ENCODE measurements around the gene TEX28.
"Not testable (repeated sequence)": the region's sequence is repeated elsewhere in the genome, so short reads cannot be mapped to it uniquely, and the experiment has no call there.

TEX28 gene

DNA sequence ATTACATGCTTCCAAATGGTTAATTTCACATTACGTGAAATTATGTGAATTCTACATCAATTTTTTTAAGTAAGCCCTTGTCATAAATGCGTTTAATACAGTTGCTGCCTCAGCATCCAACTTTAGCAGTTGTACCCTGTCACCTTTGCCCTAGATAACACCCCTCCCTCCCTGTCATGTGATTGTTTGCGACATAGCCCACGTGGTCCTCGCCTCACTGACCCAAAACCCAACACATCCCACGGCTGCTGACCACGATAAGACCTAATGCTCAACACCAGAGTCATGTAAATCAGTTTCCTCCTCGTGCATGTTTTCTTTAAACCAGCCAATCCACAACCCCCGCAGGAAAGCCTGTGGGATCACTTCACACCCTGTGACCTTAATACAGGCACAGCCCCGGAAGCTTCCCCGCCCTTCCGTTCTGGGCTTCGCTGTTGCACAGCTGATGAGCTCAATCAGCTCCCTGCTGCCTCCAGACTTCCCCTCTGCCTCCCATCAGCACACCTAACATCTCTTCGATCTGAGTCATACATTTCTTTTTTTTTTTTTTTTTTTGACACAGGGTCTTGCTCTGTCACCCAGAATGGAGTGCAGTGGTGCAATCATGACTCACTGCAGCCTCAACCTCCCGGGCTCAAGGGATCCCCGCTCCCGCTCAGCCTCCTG is 47.4 kb downstream of the TEX28 start:
- not testable (repeated sequence) for DNase-seq (ENCODE audit: low read depth in 2 of 2)

DNA sequence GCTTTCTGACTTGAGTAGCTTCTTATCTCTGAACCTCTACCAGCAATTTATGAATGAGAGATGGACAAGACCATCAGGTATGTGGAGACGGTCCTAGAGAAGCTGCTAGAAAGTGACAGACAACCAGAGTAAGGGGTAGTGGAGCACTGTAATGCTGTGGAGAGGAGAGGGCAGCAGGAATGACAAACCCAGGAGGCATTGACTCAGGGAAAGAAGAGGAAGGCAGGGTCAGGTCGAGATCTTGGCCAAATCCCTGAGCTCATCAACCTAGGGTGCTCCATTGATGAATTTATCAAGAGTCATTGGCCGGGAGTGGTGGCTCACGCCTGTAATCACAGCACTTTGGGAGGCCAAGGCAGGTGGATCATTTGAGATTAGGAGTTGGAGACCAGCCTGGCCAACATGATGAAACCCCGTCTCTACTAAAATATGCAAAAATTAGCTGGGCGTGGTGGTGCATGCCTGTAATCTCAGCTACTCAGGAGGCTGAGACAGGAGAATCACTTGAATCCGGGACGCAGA is 54.9 kb downstream of the TEX28 start:
- DNase-seq (ENCODE audit: low read depth in 2 of 2), result not testable (repeated sequence)

DNA sequence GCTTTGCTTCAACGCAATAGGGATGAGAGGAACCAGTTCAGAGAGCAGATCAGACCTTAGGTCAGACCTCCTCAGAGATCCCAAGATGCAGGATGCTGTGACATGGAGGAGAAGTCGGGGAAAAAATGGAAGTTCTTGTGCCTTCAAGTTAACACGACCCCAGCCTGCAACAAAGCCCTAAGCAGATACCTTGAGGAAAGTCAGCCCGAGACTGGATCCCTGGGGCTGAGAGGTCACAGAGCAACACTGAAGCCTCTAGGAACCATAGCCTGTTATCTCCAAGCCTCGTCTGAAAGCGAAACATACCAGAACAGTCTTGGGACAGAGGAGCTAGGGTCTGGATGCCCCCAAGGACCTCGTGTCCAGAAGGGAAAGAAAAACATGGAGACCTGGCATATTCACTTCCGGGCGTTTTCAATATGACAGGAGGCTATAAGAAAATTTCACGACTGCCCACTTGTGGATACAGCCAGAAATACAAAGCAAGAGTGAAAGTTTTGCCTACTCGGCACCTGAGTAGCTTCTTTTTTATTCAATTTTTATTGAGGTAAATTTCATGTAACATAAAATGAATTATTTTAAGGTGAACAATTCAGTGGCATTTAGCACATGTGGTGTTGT is 55.9 kb downstream of the TEX28 start:
- not testable (repeated sequence) for DNase-seq (ENCODE audit: low read depth in 2 of 2)

DNA sequence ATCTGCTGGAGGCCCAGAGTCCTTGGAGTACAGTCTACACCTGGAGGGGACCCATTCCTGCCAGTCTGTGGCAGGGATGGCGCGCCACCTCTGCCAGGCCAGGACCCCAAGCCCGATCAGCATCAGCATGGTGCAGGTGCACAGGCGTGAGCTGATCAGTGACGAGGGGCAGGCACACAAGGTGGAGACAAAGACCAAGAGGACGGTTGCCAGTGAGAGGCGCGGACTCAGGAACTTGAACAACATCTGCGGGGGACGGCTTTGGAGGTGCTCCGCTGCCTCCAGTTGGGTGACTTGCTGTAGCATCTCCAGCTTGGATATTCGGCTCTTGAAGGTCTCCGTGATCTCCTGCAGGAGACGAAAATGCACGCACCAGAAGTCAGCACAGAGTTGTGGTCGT is 61.3 kb downstream of the TEX28 start:
- DNase-seq (ENCODE audit: low read depth in 2 of 2), result not testable (repeated sequence)

DNA sequence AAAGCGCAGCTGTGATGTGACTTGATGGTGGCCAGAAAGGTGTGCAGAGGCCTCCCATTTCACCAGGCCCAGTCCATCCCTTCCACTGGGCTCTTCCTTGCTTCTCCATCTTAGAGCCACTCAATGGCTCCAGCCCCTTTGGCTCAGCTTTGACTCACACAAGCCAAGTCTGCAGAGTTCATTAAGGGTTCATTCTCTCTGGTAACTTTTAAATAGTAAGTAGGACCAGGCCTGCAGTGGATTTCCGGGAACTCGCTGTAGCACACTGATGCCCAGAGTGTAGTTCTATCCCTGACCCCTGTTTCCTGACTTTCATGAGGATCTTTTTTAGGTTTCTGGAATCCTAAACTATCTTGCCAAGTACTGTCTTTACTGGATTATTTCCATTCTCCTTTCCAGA is 63.5 kb downstream of the TEX28 start:
- DNase-seq (ENCODE audit: low read depth in 2 of 2), result not testable (repeated sequence)

DNA sequence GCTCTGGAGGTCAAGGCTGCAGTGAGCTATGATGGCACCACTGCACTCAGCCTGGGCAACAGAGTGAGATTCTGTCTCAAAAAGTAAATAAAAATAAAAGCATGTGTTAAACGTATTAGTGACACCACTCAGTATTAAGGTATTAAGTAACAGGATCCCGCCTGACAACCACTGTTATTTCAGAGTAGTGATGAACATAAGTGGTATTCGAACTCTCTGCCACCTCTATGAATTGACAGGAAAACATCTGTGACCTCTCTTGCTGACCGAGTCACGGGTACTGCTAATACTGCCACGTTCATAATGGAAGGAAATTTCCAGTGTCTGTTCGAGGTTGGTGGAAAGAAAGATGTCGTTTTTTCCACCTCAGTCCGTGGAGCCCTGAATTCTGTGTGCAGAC is 68.2 kb downstream of the TEX28 start:
- DNase-seq (ENCODE audit: low read depth in 2 of 2), result not testable (repeated sequence)

DNA sequence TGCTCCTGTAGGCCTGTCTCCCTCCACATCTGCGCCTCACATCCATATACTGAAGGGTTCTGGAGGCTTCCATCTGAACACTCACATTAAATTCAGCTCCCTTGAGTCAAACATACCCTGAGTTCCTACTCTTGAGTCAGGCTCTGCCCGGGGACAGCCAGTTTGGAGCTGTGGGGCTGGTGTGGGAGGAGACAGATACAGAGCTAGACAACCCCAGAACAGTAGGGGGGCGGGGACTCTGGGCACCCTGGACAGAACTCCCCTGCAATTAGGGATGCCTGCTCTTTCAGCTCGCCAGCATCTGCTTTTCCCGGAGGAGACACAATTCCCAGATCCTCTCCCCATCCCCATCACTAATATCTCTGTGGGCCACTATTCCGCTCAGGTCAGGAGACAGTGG is 69.6 kb downstream of the TEX28 start:
- not testable (repeated sequence) for DNase-seq (ENCODE audit: low read depth in 2 of 2)

All from fibroblast of skin of left biceps (primary cell).